Raji (cell line): ENCODE measurements around the gene SLC25A23.
A peak's percentile ranks its signal among the peaks of the same experiment; 100 is the strongest.

Experiments
- POLR2A ChIP-seq: IDR thresholded peaks from 2 replicates; pipeline ENCODE4 v1.6.1; 2011; ENCODE audit warnings: low read depth, low read length, control low read depth; ENCODE audit not compliant: insufficient read depth

Gene SLC25A23

GRCh38 chr19:6459262-6460098, at the start of gene SLC25A23:
Gene SLC25A23 (minus strand): TSS chr19:6459792. CDS start chr19:6459628, 164 bp downstream.
- peak; percentile 43 for TF ChIP-seq POLR2A

GRCh38 chr19:6503407-6504201, 44.0 kb upstream of the SLC25A23 start:
- TF ChIP-seq POLR2A = no peak

GRCh38 chr19:6501740-6502648, 42.4 kb upstream of the SLC25A23 start, which contains the start of gene TUBB4A:
Gene TUBB4A (minus strand): TSS chr19:6502309. CDS start chr19:6502212, 97 bp downstream.
- no peak for TF ChIP-seq POLR2A

GRCh38 chr19:6500837-6501739, 41.5 kb upstream of the SLC25A23 start:
- TF ChIP-seq POLR2A = no peak

- TF ChIP-seq POLR2A = no peak
Measured at GRCh38 chr19:6499052-6499790, 39.6 kb upstream of the SLC25A23 start.

GRCh38 chr19:6498294-6499036, 38.9 kb upstream of the SLC25A23 start:
- no peak for TF ChIP-seq POLR2A

GRCh38 chr19:6495947-6496346, 36.4 kb upstream of the SLC25A23 start:
- no peak for TF ChIP-seq POLR2A

GRCh38 chr19:6494438-6495036, 34.9 kb upstream of the SLC25A23 start:
- no peak for TF ChIP-seq POLR2A

GRCh38 chr19:6491802-6492592, 32.4 kb upstream of the SLC25A23 start:
- no peak for TF ChIP-seq POLR2A

GRCh38 chr19:6490134-6490533, 30.5 kb upstream of the SLC25A23 start:
- no peak for TF ChIP-seq POLR2A

GRCh38 chr19:6489278-6490061, 29.9 kb upstream of the SLC25A23 start:
- peak; percentile 70 for TF ChIP-seq POLR2A
